Chondrocyte (in vitro differentiated cells): ENCODE data around the gene SPR. TPM values are rescaled to one million over a fixed set of nuclear protein-coding genes. Genes with fewer than 3 reads are reported as not detected.

ENCODE experiments used
- DNase-seq: peaks from one replicate; pipeline ENCODE4 v3.0.0; 2021; ENCODE audit warnings: mixed read lengths, low spot score
- H3K27ac Mint-ChIP-seq: one replicate; pipeline ENCODE4 v1.8.0; 2021; ENCODE audit warnings: mild to moderate bottlenecking, moderate library complexity, mixed read lengths; ENCODE audit not compliant: unreplicated experiment
- H3K27me3 Mint-ChIP-seq: 2 replicates; pipeline ENCODE4 v1.8.0; 2021; ENCODE audit warnings: low read depth, mixed read lengths
- H3K36me3 Mint-ChIP-seq: 2 replicates; pipeline ENCODE4 v1.8.0; 2021; ENCODE audit warnings: low read depth, mixed read lengths
- H3K4me1 Mint-ChIP-seq: 2 replicates; pipeline ENCODE4 v1.8.0; 2021; ENCODE audit warnings: low read depth, mild to moderate bottlenecking, mixed read lengths
- H3K4me3 Mint-ChIP-seq: one replicate; pipeline ENCODE4 v1.8.0; 2021; ENCODE audit warnings: mild to moderate bottlenecking, moderate library complexity, mixed read lengths; ENCODE audit not compliant: unreplicated experiment
- H3K9me3 Mint-ChIP-seq: 2 replicates; pipeline ENCODE4 v1.8.0; 2021; ENCODE audit warnings: low read depth, mixed read lengths
- total RNA-seq: library from RNA; stranded (reverse); gene quantifications from 3 replicates; pipeline ENCODE4 v1.2.1, GENCODE V29; 2021
- TF ChIP-seq, protein P1 (sequence below): fragments of 200-600 bp; sonication (generic); IDR thresholded peaks from 2 replicates; pipeline ENCODE4 v1.5.0; 2021; ENCODE audit warnings: antibody characterized with exemption, mild to moderate bottlenecking, moderate library complexity

Gene SPR
- total RNA-seq, 1 donor from 2014 or later = 13.5 TPM

DNA sequence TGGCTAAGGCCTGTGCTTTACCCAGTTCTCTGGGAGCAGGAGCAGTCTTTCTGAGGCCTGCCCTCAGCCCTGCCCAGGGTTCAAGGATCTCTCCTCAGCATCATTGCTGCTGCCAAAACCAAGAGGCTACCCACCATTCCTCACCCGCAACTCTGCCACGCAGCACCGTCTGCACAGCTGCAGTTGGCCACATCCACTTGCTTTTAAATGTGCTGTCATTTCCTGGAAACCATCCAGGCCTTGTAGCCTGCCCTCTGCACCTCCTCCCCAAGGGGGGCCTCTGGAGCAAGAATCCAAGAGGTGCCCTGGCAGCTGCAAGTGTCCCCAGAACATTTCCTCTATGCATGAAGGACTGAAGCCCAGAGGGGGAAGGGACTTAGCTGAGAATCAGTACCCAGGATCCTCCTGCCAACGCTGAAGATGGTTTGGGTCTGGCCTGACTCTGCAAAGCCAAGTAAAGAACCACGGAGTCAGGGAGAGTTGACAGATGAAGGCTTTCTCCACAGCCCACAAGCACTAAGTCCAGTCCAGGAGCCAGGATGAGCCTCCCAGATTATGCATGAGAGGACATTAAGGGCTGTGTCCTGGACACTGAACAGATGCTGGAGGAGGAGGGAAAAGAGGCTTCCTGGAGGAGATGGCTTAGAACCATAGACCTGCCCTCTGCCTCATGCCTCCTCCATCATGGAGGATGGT lies 45.0 kb downstream of the SPR start:
- Mint-ChIP-seq H3K9me3 (no peaks in the 10 kb centered on the region), H3K4me3 (no peak overlapping the region), H3K27ac (no peak overlapping the region), H3K4me1 (no peaks in the 10 kb centered on the region), H3K36me3 (no peaks in the 10 kb centered on the region), H3K27me3 (peaks cover 31% of the 10 kb centered on the region)
- no peak for DNase-seq
- TF ChIP-seq, protein P1, sequence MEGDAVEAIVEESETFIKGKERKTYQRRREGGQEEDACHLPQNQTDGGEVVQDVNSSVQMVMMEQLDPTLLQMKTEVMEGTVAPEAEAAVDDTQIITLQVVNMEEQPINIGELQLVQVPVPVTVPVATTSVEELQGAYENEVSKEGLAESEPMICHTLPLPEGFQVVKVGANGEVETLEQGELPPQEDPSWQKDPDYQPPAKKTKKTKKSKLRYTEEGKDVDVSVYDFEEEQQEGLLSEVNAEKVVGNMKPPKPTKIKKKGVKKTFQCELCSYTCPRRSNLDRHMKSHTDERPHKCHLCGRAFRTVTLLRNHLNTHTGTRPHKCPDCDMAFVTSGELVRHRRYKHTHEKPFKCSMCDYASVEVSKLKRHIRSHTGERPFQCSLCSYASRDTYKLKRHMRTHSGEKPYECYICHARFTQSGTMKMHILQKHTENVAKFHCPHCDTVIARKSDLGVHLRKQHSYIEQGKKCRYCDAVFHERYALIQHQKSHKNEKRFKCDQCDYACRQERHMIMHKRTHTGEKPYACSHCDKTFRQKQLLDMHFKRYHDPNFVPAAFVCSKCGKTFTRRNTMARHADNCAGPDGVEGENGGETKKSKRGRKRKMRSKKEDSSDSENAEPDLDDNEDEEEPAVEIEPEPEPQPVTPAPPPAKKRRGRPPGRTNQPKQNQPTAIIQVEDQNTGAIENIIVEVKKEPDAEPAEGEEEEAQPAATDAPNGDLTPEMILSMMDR = no peak

DNA sequence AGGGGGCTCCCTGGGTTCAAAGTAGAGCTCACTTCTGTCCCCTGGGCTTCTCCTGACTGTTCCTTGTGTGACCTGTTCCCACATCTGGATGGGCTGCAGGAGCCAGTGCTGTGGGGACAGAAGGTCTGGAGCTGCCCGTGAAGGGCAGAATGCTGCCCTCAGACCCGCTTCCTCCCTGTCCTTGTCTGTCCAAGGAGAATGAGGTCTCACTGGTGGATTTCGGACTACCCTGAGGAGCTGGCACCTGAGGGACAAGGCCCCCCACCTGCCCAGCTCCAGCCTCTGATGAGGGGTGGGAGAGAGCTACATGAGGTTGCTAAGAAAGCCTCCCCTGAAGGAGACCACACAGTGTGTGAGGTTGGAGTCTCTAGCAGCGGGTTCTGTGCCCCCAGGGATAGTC lies 45.6 kb downstream of the SPR start:
- no peak overlapping the region for H3K4me3 Mint-ChIP-seq
- no peaks in the 10 kb centered on the region for H3K36me3 Mint-ChIP-seq
- H3K27me3 Mint-ChIP-seq = peaks cover 33% of the 10 kb centered on the region
- TF ChIP-seq, protein P1 = no peak
- no peak for DNase-seq
- H3K9me3 Mint-ChIP-seq = no peaks in the 10 kb centered on the region
- H3K4me1 Mint-ChIP-seq = no peaks in the 10 kb centered on the region
- H3K27ac Mint-ChIP-seq = no peak overlapping the region

DNA sequence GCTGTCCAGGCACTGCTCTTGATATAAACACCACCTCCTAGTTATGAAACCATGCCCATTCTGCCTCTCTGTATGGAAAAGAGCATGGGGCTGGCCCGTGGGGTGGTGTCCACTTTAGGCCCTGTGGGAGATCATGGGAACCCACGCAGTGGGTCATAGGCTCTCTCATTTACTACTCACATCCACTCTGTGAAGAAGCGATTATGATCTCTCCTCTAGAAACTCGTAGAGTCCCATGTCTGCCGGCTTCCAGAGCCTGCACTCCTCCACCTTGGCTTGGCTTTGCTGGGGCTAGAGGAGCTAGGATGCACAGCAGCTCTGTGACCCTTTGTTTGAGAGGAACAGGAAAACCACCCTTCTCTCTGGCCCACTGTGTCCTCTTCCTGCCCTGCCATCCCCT lies 46.0 kb downstream of the SPR start:
- no peaks in the 10 kb centered on the region for H3K9me3 Mint-ChIP-seq
- no peak for DNase-seq
- no peaks in the 10 kb centered on the region for H3K36me3 Mint-ChIP-seq
- no peak overlapping the region for H3K27ac Mint-ChIP-seq
- TF ChIP-seq, protein P1 = no peak
- no peak overlapping the region for H3K4me3 Mint-ChIP-seq
- H3K27me3 Mint-ChIP-seq = peaks cover 37% of the 10 kb centered on the region
- H3K4me1 Mint-ChIP-seq = no peaks in the 10 kb centered on the region

DNA sequence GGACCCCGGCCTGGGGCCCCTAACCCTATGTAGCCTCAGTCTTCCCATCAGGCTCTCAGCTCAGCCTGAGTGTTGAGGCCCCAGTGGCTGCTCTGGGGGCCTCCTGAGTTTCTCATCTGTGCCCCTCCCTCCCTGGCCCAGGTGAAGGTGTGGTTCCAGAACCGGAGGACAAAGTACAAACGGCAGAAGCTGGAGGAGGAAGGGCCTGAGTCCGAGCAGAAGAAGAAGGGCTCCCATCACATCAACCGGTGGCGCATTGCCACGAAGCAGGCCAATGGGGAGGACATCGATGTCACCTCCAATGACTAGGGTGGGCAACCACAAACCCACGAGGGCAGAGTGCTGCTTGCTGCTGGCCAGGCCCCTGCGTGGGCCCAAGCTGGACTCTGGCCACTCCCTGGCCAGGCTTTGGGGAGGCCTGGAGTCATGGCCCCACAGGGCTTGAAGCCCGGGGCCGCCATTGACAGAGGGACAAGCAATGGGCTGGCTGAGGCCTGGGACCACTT lies 46.5 kb downstream of the SPR start:
- Mint-ChIP-seq H3K27me3 (peaks cover 37% of the 10 kb centered on the region), H3K9me3 (no peaks in the 10 kb centered on the region), H3K4me1 (no peaks in the 10 kb centered on the region), H3K27ac (no peak overlapping the region), H3K4me3 (no peak overlapping the region), H3K36me3 (no peaks in the 10 kb centered on the region)
- peak; percentile 83 for DNase-seq
- TF ChIP-seq, protein P1 = no peak

DNA sequence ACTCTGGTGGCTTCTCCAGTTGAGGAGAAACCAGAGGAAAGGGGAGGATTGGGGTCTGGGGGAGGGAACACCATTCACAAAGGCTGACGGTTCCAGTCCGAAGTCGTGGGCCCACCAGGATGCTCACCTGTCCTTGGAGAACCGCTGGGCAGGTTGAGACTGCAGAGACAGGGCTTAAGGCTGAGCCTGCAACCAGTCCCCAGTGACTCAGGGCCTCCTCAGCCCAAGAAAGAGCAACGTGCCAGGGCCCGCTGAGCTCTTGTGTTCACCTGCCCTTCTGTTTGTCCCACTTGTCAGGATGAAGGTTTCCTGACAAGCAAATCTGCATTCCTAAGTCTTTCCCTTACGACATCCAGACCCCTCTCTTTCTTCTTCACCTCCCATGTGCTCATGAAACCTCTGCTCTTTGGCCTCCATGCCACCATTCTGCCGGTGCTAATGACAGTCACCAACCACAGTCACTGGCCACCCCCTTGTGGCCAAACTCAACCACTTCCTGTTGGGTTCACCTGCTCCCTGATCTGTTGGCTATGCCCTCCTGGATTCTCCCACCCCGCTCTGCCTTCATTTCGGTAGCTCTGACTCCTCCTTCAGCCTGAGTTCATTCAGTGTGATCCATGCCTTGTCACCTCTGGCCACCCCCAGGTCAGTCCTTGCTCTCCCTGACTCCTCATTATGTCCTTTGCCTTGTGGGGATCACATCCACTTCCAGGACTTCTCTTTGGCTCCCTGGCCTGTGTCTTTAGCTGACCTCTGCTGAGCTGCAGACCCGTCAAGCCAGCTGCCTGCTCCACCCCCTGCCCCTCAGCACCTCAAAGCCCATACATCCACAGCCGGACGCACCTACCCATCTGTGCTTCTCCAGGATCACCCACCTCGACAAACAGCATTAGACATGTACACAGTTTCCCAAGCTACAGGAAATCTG lies 47.7 kb downstream of the SPR start:
- peaks cover under 1% of the 10 kb centered on the region for H3K36me3 Mint-ChIP-seq
- DNase-seq = peak; percentile 53
- TF ChIP-seq, protein P1 = peak; percentile 47
- no peak overlapping the region for H3K27ac Mint-ChIP-seq
- H3K27me3 Mint-ChIP-seq = peaks cover 44% of the 10 kb centered on the region
- H3K9me3 Mint-ChIP-seq = no peaks in the 10 kb centered on the region
- no peak overlapping the region for H3K4me3 Mint-ChIP-seq
- no peaks in the 10 kb centered on the region for H3K4me1 Mint-ChIP-seq
